SK-N-SH (cell line): ENCODE measurements around the gene FAHD1. TPM values are rescaled to one million over a fixed set of nuclear protein-coding genes. Genes with fewer than 3 reads are reported as not detected.

Source experiments
- CTCF ChIA-PET: fragments of 300-600, 350-600 bp; formaldehyde crosslinking; extraction: SDS; loops from one replicate; lab custom pipeline; 2021; lab: Yijun Ruan, JAX
- POLR2A ChIA-PET: fragments of 350-600 bp; sonication (Branson Sonifier 250); formaldehyde crosslinking; extraction: SDS; loops from one replicate; lab custom pipeline; 2020; ENCODE audit warnings: antibody characterized with exemption, inconsistent platforms; lab: Yijun Ruan, JAX
- DNase-seq: peaks from one replicate; pipeline ENCODE4 v3.0.0; 2012
- H2AFZ ChIP-seq: fragments of 200-600 bp; sonication (generic); 2 replicates; pipeline ENCODE4 v1.8.1; 2016; ENCODE audit warnings: antibody characterized with exemption, mild to moderate bottlenecking, low read depth
- H3F3A ChIP-seq: fragments of 200-600 bp; sonication (generic); replicated peaks from 2 replicates; pipeline ENCODE3; 2016; ENCODE audit warnings: antibody characterized with exemption, mild to moderate bottlenecking; ENCODE audit not compliant: insufficient read depth
- H3K27ac ChIP-seq, 2 experiments: fragments of 200-500 bp in 1 of 2; fragments of 200-600 bp in 1 of 2; sonication (Bioruptor generic) in 1 of 2; sonication (generic), shearing (Covaris generic) in 1 of 2; 2 replicates each; pipeline versions ENCODE4 v1.5.1 to v1.6.1; 2014 to 2016; ENCODE audit warnings: low read depth in 2 of 2, inconsistent platforms in 1 of 2, low read length in 1 of 2, mild to moderate bottlenecking in 1 of 2, mixed read lengths in 1 of 2
- H3K27me3 ChIP-seq: fragments of 200-600 bp; sonication (generic), shearing (Covaris generic); 2 replicates; pipeline ENCODE4 v1.6.1; 2016; ENCODE audit warnings: mixed run types; ENCODE audit not compliant: insufficient read depth
- H3K36me3 ChIP-seq, 2 experiments: fragments of 200-500 bp in 1 of 2; fragments of 200-600 bp in 1 of 2; sonication (Bioruptor generic) in 1 of 2; sonication (generic) in 1 of 2; replicated peaks in 1 of 2; 2 replicates each; pipeline versions ENCODE3 to v1.5.1; 2014 to 2016; ENCODE audit warnings: low read length in 1 of 2, mild to moderate bottlenecking in 1 of 2; ENCODE audit not compliant: insufficient read depth in 2 of 2, control insufficient read depth in 1 of 2
- H3K4me1 ChIP-seq, 2 experiments: fragments of 200-500 bp in 1 of 2; fragments of 200-600 bp in 1 of 2; sonication (Bioruptor generic) in 1 of 2; sonication (generic), shearing (Covaris generic) in 1 of 2; 2 replicates each; pipeline versions ENCODE4 v1.5.1 to v1.6.1; 2014 to 2016; ENCODE audit warnings: low read depth in 1 of 2, low read length in 1 of 2, mixed run types in 1 of 2; ENCODE audit not compliant: insufficient read depth in 2 of 2, control insufficient read depth in 1 of 2
- H3K4me2 ChIP-seq: fragments of 200-600 bp; sonication (generic), shearing (Covaris generic); 2 replicates; pipeline ENCODE4 v1.6.1; 2017; ENCODE audit warnings: mixed run types
- H3K4me3 ChIP-seq, 2 experiments: fragments of 200-500 bp in 1 of 2; fragments of 200-600 bp in 1 of 2; sonication (Bioruptor generic) in 1 of 2; sonication (generic), shearing (Covaris generic) in 1 of 2; 2 replicates each; pipeline versions ENCODE4 v1.5.1 to v1.8.1; 2014 to 2016; ENCODE audit warnings: low read depth in 2 of 2, inconsistent platforms in 1 of 2, low read length in 1 of 2, mild to moderate bottlenecking in 1 of 2, mixed read lengths in 1 of 2, moderate library complexity in 1 of 2
- H3K79me2 ChIP-seq: fragments of 200-600 bp; sonication (generic); 2 replicates; pipeline ENCODE4 v1.8.1; 2017; ENCODE audit warnings: mild to moderate bottlenecking; ENCODE audit not compliant: insufficient read depth
- H3K9ac ChIP-seq: fragments of 200-600 bp; sonication (generic); 2 replicates; pipeline ENCODE4 v1.6.1; 2017; ENCODE audit warnings: mixed run types
- H3K9me2 ChIP-seq: fragments of 200-600 bp; sonication (generic); 2 replicates; pipeline ENCODE4 v1.6.1; 2017; ENCODE audit warnings: mixed run types
- H3K9me3 ChIP-seq: fragments of 200-600 bp; sonication (generic); 2 replicates; pipeline ENCODE4 v1.6.1; 2017; ENCODE audit warnings: mixed run types, mild to moderate bottlenecking, moderate library complexity
- H4K20me1 ChIP-seq: fragments of 200-600 bp; sonication (generic); 2 replicates; pipeline ENCODE4 v1.6.1; 2017; ENCODE audit warnings: mild to moderate bottlenecking, mixed run types; ENCODE audit not compliant: insufficient read depth
- FOXM1 ChIP-seq: IDR thresholded peaks from 2 replicates; pipeline ENCODE4 v1.4.0; 2012; ENCODE audit warnings: low read depth, mild to moderate bottlenecking
- GATA2 ChIP-seq: sonication (generic); formaldehyde crosslinking; IDR thresholded peaks from 2 replicates; pipeline ENCODE4 v1.5.0; 2020; ENCODE audit warnings: mild to moderate bottlenecking, missing genetic modification reagents
- MEF2A ChIP-seq: IDR thresholded peaks from 2 replicates; pipeline ENCODE4 v1.4.0; 2012; ENCODE audit warnings: low read depth, borderline replicate concordance
- RAD21 ChIP-seq: IDR thresholded peaks from 2 replicates; pipeline ENCODE4 v1.6.1; 2012; ENCODE audit warnings: mild to moderate bottlenecking, low read length
- RCOR1 ChIP-seq: fragments of 150-350 bp; IDR thresholded peaks from 2 replicates; pipeline ENCODE4 v1.6.1; 2017; ENCODE audit warnings: antibody characterized with exemption, low read length
- RXRA ChIP-seq: IDR thresholded peaks from 2 replicates; pipeline ENCODE4 v1.4.0; 2012; ENCODE audit warnings: low read depth, mild to moderate bottlenecking, borderline replicate concordance
- SMC3 ChIP-seq: IDR thresholded peaks from 2 replicates; pipeline ENCODE4 v1.6.1; 2012; ENCODE audit warnings: low read depth, low read length, improper control_type of control experiment
- TCF12 ChIP-seq: IDR thresholded peaks from 2 replicates; pipeline ENCODE4 v1.4.0; 2012
- YY1 ChIP-seq: IDR thresholded peaks from 2 replicates; pipeline ENCODE4 v1.4.0; 2012; ENCODE audit warnings: low read depth, mild to moderate bottlenecking
- WGBS: methylation state at CpG from one replicate; pipeline ENCODE4 v1.1.6; 2017; ENCODE audit warnings: low lambda C conversion rate; 5-methylcytosine and 5-hydroxymethylcytosine counted together
- polyA plus RNA-seq, 3 experiments: library from polyadenylated mRNA; depleted of rRNA; stranded (reverse); fragments of >200 nt; gene quantifications; 2 replicates each; pipeline ENCODE4 v1.2.3, GENCODE V29; 2012
- TF ChIP-seq, protein P1 (sequence below): fragments of 200-600 bp; sonication (generic); IDR thresholded peaks from 2 replicates; pipeline ENCODE4 v1.6.1; 2017; ENCODE audit warnings: antibody characterized with exemption, mild to moderate bottlenecking, moderate library complexity
- TF ChIP-seq, protein P2 (sequence below): fragments of 150-350 bp; IDR thresholded peaks from 2 replicates; pipeline ENCODE4 v1.6.1; 2017; ENCODE audit warnings: antibody characterized with exemption, low read length, low read depth, borderline replicate concordance

The FAHD1 gene
- polyA plus RNA-seq, 1 of the 3 experiments (the other 2 are of a cell fraction), result 59.0 TPM

- H3K27me3 ChIP-seq, result no peaks in the 10 kb centered on the region
- no peak for TF ChIP-seq RXRA
- no peak for TF ChIP-seq GATA2 (CRISPR knock-in tag)
- TF ChIP-seq, protein P1, sequence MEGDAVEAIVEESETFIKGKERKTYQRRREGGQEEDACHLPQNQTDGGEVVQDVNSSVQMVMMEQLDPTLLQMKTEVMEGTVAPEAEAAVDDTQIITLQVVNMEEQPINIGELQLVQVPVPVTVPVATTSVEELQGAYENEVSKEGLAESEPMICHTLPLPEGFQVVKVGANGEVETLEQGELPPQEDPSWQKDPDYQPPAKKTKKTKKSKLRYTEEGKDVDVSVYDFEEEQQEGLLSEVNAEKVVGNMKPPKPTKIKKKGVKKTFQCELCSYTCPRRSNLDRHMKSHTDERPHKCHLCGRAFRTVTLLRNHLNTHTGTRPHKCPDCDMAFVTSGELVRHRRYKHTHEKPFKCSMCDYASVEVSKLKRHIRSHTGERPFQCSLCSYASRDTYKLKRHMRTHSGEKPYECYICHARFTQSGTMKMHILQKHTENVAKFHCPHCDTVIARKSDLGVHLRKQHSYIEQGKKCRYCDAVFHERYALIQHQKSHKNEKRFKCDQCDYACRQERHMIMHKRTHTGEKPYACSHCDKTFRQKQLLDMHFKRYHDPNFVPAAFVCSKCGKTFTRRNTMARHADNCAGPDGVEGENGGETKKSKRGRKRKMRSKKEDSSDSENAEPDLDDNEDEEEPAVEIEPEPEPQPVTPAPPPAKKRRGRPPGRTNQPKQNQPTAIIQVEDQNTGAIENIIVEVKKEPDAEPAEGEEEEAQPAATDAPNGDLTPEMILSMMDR, result no peak
- TF ChIP-seq, all 33 proteins: peak for 0
- Histone ChIP-seq H3K4me1 (peaks cover 0 to 8% of the 10 kb centered on the region in 2 experiments; a peak in 1 of 4 replicates), H3K79me2 (peaks cover 30% of the 10 kb centered on the region; the same call in 1 of the 2 replicates), H3K9ac (no peak overlapping the region), H2AFZ (no peak overlapping the region), H3F3A (no peaks in the 10 kb centered on the region), H3K9me3 (no peaks in the 10 kb centered on the region), H4K20me1 (no peaks in the 10 kb centered on the region), H3K27ac (no peak overlapping the region), H3K4me2 (no peak overlapping the region), H3K36me3 (peaks cover 0 to 5% of the 10 kb centered on the region in 2 experiments), H3K9me2 (no peaks in the 10 kb centered on the region), H3K4me3 (no peak overlapping the region)
- ChIA-PET POLR2A (no interaction called here), CTCF (no interaction called here)
- DNase-seq, result no peak
- 97% methylated on average over 16 of the region's 24 CpGs for WGBS
These were observed 5.0 kb upstream of the FAHD1 start for GRCh38 chr16:1821861-1822611.

- Histone ChIP-seq H3K9ac (no peak overlapping the region), H3K36me3 (peaks cover 0 to 4% of the 10 kb centered on the region in 2 experiments), H3K4me1 (peaks cover 0 to 8% of the 10 kb centered on the region in 2 experiments; a peak in 1 of 4 replicates), H4K20me1 (no peaks in the 10 kb centered on the region), H3K4me2 (no peak overlapping the region), H3K27ac (no peak overlapping the region), H3K4me3 (no peak overlapping the region), H3K79me2 (peaks cover 37% of the 10 kb centered on the region), H3K9me2 (no peaks in the 10 kb centered on the region), H3F3A (no peaks in the 10 kb centered on the region), H3K9me3 (no peaks in the 10 kb centered on the region), H2AFZ (no peak overlapping the region), H3K27me3 (no peaks in the 10 kb centered on the region)
- WGBS, result 92% methylated on average over 10 of the region's 16 CpGs
- no peak for DNase-seq
- POLR2A ChIA-PET, result no interaction called here
- CTCF ChIA-PET, result interaction anchor here (2.6 kb wide), 1 partner anchor 106 kb away, joined by 7 read pairs; no protein-coding TSS in a partner anchor
- TF ChIP-seq TCF12 (no peak), YY1 (no peak), FOXM1 (no peak), RXRA (no peak)
- TF ChIP-seq, protein P2, sequence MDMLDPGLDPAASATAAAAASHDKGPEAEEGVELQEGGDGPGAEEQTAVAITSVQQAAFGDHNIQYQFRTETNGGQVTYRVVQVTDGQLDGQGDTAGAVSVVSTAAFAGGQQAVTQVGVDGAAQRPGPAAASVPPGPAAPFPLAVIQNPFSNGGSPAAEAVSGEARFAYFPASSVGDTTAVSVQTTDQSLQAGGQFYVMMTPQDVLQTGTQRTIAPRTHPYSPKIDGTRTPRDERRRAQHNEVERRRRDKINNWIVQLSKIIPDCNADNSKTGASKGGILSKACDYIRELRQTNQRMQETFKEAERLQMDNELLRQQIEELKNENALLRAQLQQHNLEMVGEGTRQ, result no peak
These were observed 4.2 kb upstream of the FAHD1 start for GRCh38 chr16:1822801-1823200.

DNA sequence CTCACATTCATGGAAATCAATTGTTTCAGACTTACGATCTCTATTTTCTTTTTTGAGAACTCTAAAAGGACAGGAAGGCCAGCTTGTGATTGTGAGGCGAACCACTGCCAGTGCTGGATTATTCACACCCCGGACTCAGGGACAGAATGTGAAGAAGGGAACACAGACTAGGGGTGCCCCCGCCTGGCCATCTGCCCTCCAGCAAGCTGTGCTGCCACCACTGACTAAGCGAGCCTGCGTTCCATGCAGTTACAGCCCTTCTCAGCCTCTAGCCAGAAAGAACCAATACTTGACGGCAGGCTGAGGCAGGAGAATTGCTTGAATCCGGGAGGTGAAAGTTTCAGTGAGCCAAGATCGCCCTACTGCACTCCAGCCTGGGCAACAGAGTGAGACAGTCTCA is 3.2 kb upstream of the FAHD1 start:
- DNase-seq, result no peak
- Histone ChIP-seq H3K27ac (no peak overlapping the region), H2AFZ (no peak overlapping the region), H3K36me3 (peaks cover 4 to 7% of the 10 kb centered on the region in 2 experiments), H3K4me1 (peaks cover 0 to 12% of the 10 kb centered on the region in 2 experiments; a peak in 2 of 4 replicates), H3K9me3 (no peaks in the 10 kb centered on the region), H3K9me2 (no peaks in the 10 kb centered on the region), H3K4me3 (no peak overlapping the region; a peak in 1 of 4 replicates), H3F3A (no peaks in the 10 kb centered on the region), H3K4me2 (no peak overlapping the region), H3K9ac (no peak overlapping the region), H3K79me2 (peaks cover 47% of the 10 kb centered on the region), H3K27me3 (no peaks in the 10 kb centered on the region), H4K20me1 (no peaks in the 10 kb centered on the region)
- ChIA-PET POLR2A (no interaction called here), CTCF (interaction anchor here (1.1 to 2.6 kb wide), 2 partner anchors 41 to 105 kb away, joined by 3 to 7 read pairs; partner anchors contain the start of genes NUBP2 and SPSB3)
- 81% methylated on average over 9 of the region's 9 CpGs for WGBS
- peak; percentile 33; the same call in 1 of the 2 replicates for TF ChIP-seq RAD21
- TF ChIP-seq MEF2A, result no peak
- TF ChIP-seq SMC3, result no peak
- TF ChIP-seq, protein P1, result peak; percentile 22; the same call in 1 of the 2 replicates
- no peak for TF ChIP-seq RCOR1
